ENCODE results near the gene VAV1. TPM values are rescaled to one million over a fixed set of nuclear protein-coding genes. Genes with fewer than 3 reads are reported as not detected.

VAV1 gene
- total and polyA plus RNA-seq, 2 of the 13 experiments (the other 11 are each of a cell fraction or from before 2014, with no cell fraction given) = not detected

GRCh38 chr19:6725513-6726231 is 46.8 kb upstream of the VAV1 start (continued):
- TF ChIP-seq PRDM4 (CRISPR knock-in tag; IDR thresholded peaks at IDR 0.05; ENCODE audit: borderline replicate concordance) = no peak
- TF ChIP-seq ESRRA (CRISPR knock-in tag; IDR thresholded peaks at IDR 0.05; ENCODE audit: low read depth) = no peak
- TF ChIP-seq ZMYM4 (CRISPR knock-in tag; IDR thresholded peaks at IDR 0.05) = no peak
- TF ChIP-seq ARID5B (CRISPR knock-in tag; IDR thresholded peaks at IDR 0.05) = peak; percentile 56
- TF ChIP-seq NR2F1 (CRISPR knock-in tag; IDR thresholded peaks at IDR 0.05) = peak; percentile 50 to 57
- TF ChIP-seq ZFP36L2 (CRISPR knock-in tag; IDR thresholded peaks at IDR 0.05) = no peak
- TF ChIP-seq PRMT3 (CRISPR knock-in tag; IDR thresholded peaks at IDR 0.05; ENCODE audit: borderline replicate concordance, low read depth) = no peak
- TF ChIP-seq SMARCE1 (IDR thresholded peaks at IDR 0.05; ENCODE audit: borderline replicate concordance) = no peak
- no peak for TF ChIP-seq ZNF83 (CRISPR knock-in tag; IDR thresholded peaks at IDR 0.05; ENCODE audit: borderline replicate concordance)
- TF ChIP-seq, protein P1, sequence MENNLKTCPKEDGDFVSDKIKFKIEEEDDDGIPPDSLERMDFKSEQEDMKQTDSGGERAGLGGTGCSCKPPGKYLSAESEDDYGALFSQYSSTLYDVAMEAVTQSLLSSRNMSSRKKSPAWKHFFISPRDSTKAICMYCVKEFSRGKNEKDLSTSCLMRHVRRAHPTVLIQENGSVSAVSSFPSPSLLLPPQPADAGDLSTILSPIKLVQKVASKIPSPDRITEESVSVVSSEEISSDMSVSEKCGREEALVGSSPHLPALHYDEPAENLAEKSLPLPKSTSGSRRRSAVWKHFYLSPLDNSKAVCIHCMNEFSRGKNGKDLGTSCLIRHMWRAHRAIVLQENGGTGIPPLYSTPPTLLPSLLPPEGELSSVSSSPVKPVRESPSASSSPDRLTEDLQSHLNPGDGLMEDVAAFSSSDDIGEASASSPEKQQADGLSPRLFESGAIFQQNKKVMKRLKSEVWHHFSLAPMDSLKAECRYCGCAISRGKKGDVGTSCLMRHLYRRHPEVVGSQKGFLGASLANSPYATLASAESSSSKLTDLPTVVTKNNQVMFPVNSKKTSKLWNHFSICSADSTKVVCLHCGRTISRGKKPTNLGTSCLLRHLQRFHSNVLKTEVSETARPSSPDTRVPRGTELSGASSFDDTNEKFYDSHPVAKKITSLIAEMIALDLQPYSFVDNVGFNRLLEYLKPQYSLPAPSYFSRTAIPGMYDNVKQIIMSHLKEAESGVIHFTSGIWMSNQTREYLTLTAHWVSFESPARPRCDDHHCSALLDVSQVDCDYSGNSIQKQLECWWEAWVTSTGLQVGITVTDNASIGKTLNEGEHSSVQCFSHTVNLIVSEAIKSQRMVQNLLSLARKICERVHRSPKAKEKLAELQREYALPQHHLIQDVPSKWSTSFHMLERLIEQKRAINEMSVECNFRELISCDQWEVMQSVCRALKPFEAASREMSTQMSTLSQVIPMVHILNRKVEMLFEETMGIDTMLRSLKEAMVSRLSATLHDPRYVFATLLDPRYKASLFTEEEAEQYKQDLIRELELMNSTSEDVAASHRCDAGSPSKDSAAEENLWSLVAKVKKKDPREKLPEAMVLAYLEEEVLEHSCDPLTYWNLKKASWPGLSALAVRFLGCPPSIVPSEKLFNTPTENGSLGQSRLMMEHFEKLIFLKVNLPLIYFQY (CRISPR knock-in tag; IDR thresholded peaks at IDR 0.05; ENCODE audit: borderline replicate concordance) = no peak
- no peak for TF ChIP-seq NKX3-1 (CRISPR knock-in tag; IDR thresholded peaks at IDR 0.05)
- TF ChIP-seq ZNF589 (CRISPR knock-in tag; conservative IDR thresholded peaks at IDR 0.05) = no peak
- TF ChIP-seq EP300 (IDR thresholded peaks at IDR 0.05; ENCODE audit: low read depth in 2 of 2, low read length in 2 of 2) = peak in 1 of 2 experiments; percentile 80; a peak in 2 of 4 replicates
- TF ChIP-seq EP300 (CRISPR knock-in tag; IDR thresholded peaks at IDR 0.05; ENCODE audit: borderline replicate concordance) = 0 out of 2 replicates have a peak, but pooled peaks have one; percentile 5
- TF ChIP-seq CREBL2 (CRISPR knock-in tag; IDR thresholded peaks at IDR 0.05; ENCODE audit: borderline replicate concordance) = no peak
- no peak for TF ChIP-seq SSRP1 (CRISPR knock-in tag; IDR thresholded peaks at IDR 0.05)
- TF ChIP-seq ZNF253 (CRISPR knock-in tag; IDR thresholded peaks at IDR 0.05; ENCODE audit: borderline replicate concordance) = no peak
- TF ChIP-seq TOE1 (CRISPR knock-in tag; IDR thresholded peaks at IDR 0.05) = no peak
- peak; percentile 49; the same call in 1 of the 2 replicates for TF ChIP-seq RBFOX2 (IDR thresholded peaks at IDR 0.05; ENCODE audit: low read depth, low read length)
